ENCODE results near the gene PARD3. TPM values are rescaled to one million over a fixed set of nuclear protein-coding genes. Genes with fewer than 3 reads are reported as not detected.

PARD3 gene
- total RNA-seq, 1 experiment from 2014 or later = 51.8 TPM

GRCh38 chr10:34359435-34359813 lies 455.7 kb downstream of the PARD3 start (continued):
- TF ChIP-seq STAT6 (CRISPR knock-in tag; conservative IDR thresholded peaks at IDR 0.05; ENCODE audit: low read depth) (no peak), ESRRA (CRISPR knock-in tag; IDR thresholded peaks at IDR 0.05; ENCODE audit: borderline replicate concordance) (no peak), TP53 (CRISPR knock-in tag; IDR thresholded peaks at IDR 0.05) (no peak)

GRCh38 chr10:34358729-34359434 lies 456.2 kb downstream of the PARD3 start:
- H3K27me3 Mint-ChIP-seq (ENCODE audit: low read depth) = no peaks in the 10 kb centered on the region
- peaks cover 24% of the 10 kb centered on the region for H3K36me3 Mint-ChIP-seq

More at GRCh38 chr10:34358729-34359434, 456.2 kb downstream of the PARD3 start:
- CTCF ChIA-PET = no interaction called here
- POLR2A ChIA-PET = no interaction called here
- no peaks in the 10 kb centered on the region for H3K4me1 Mint-ChIP-seq
- no peak overlapping the region for H3K27ac Mint-ChIP-seq
- no peak for TF ChIP-seq GABPB1 (CRISPR knock-in tag; IDR thresholded peaks at IDR 0.05)
- TF ChIP-seq TP53 (CRISPR knock-in tag; IDR thresholded peaks at IDR 0.05) = no peak
- no peak for TF ChIP-seq MAX (CRISPR knock-in tag; IDR thresholded peaks at IDR 0.05)
- TF ChIP-seq FOXK1 (CRISPR knock-in tag; IDR thresholded peaks at IDR 0.05) = no peak
- TF ChIP-seq STAT6 (CRISPR knock-in tag; conservative IDR thresholded peaks at IDR 0.05; ENCODE audit: low read depth) = no peak
- TF ChIP-seq NR3C1 (CRISPR knock-in tag; conservative IDR thresholded peaks at IDR 0.05; ENCODE audit: low read depth) = no peak
- no peak for TF ChIP-seq ZNF219 (CRISPR knock-in tag; IDR thresholded peaks at IDR 0.05; ENCODE audit: borderline replicate concordance)
- no peak for TF ChIP-seq ZNF281 (CRISPR knock-in tag; IDR thresholded peaks at IDR 0.05)
- ATAC-seq (no peak), DNase-seq (ENCODE audit: low spot score) (no peak)
- 0 out of 2 replicates have a peak, but pooled peaks cover 7% of the 10 kb centered on the region for H3K9me3 Mint-ChIP-seq
- H3K4me3 Mint-ChIP-seq = no peak overlapping the region
